Measurements from ENCODE around the gene TAF1C. TPM values are rescaled to one million over a fixed set of nuclear protein-coding genes. Genes with fewer than 3 reads are reported as not detected.

The TAF1C gene
- total and polyA plus RNA-seq, 2 of the 8 experiments (the other 6 are each of a cell fraction or from before 2014, with no cell fraction given), result 44.6 to 63.8 TPM

DNA sequence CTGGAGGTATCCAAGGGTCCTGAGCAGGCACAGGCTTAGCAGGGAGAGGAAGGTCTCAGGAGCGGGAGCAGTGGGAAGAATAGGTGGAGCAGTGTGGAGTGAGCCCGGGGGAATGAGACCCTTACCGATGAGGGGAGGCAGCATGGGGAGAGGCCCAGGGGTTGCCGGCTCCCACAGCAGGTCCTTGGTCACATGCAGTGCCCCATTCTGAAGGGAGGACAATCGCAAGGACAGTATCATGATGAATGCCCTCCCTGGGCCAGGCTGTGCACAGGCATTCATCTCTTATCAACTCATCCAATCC lies 3.3 kb downstream of the TAF1C start:
- CTCF ChIA-PET (ENCODE audit: partially characterized antibody), result interaction anchor here (0.6 to 6.9 kb wide), 7 partner anchors 9 to 300 kb away, joined by 3 to 54 read pairs (median 6); no protein-coding TSS in a partner anchor

More for the DNA sequence above, 3.3 kb downstream of the TAF1C start:
- no peak overlapping the region for H4K91ac ChIP-seq (replicated peaks; ENCODE audit: insufficient read length, low read length)
- POLR2A ChIA-PET (ENCODE audit: partially characterized antibody), result no interaction called here
- H3K9me3 ChIP-seq (ENCODE audit: insufficient read depth in 2 of 2, low read depth in 1 of 2, low read length in 1 of 2), result no peaks in the 10 kb centered on the region
- H3K79me1 ChIP-seq (ENCODE audit: low read depth, low read length), result peaks cover 12% of the 10 kb centered on the region
- H3K4me3 ChIP-seq (ENCODE audit: extremely low read depth in 1 of 4, insufficient read depth in 2 of 4, low read depth in 3 of 4, low read length in 4 of 4), result no peak overlapping the region
- no peak overlapping the region for H3K18ac ChIP-seq (ENCODE audit: extremely low read depth, low read length)
- no peak overlapping the region for H3K14ac ChIP-seq (ENCODE audit: insufficient read length)
- no peak overlapping the region for H3K4me2 ChIP-seq (ENCODE audit: insufficient read depth in 1 of 2, low read depth in 2 of 2, low read length in 2 of 2)
- FAIRE-seq (no peak), DNase-seq (ENCODE audit: low read depth in 1 of 2, low spot score in 2 of 2) (no peak)
- H2AFZ ChIP-seq (ENCODE audit: low read length), result no peak overlapping the region
- peaks cover 4% of the 10 kb centered on the region; the same call in 1 of the 2 replicates for H3K23me2 ChIP-seq (ENCODE audit: low read depth, low read length)
- no peak overlapping the region for H3K9ac ChIP-seq (replicated peaks in 1 of 4; ENCODE audit: extremely low read depth in 1 of 4, low read depth in 3 of 4, low read length in 3 of 4)
- H4K20me1 ChIP-seq (replicated peaks in 1 of 2; ENCODE audit: control insufficient read depth in 1 of 2, insufficient read depth in 2 of 2, low read length in 2 of 2), result peaks cover 9 to 14% of the 10 kb centered on the region in 2 experiments
- no peak overlapping the region for H4K5ac ChIP-seq (ENCODE audit: insufficient read length, low read depth, low read length)
- peaks cover 0 to 2% (median 0%) of the 10 kb centered on the region in 4 experiments; a peak in 2 of 7 replicates for H3K4me1 ChIP-seq (replicated peaks in 1 of 4; ENCODE audit: control insufficient read depth in 3 of 4, insufficient read depth in 4 of 4, low read length in 3 of 4)
- 91% methylated on average over 5 of the region's 5 CpGs; no CpG with 5 or more reads in 1 of the 2 experiments for WGBS, 2 experiments (ENCODE audit: extremely low coverage in 1 of 2, insufficient coverage in 1 of 2, insufficient read length in 1 of 2, insufficient replicate concordance in 2 of 2, low coverage in 1 of 2, low lambda C conversion rate in 2 of 2, missing lambda C conversion rate in 1 of 2)
- H2BK15ac ChIP-seq (ENCODE audit: low read length), result no peak overlapping the region
- peaks cover 0 to 29% of the 10 kb centered on the region in 2 experiments; a peak in 2 of 4 replicates for H3K79me2 ChIP-seq (ENCODE audit: control insufficient read depth in 1 of 2, insufficient read depth in 2 of 2, low read length in 2 of 2)
- H4K8ac ChIP-seq (ENCODE audit: extremely low read depth, insufficient read depth, low read length), result no peak overlapping the region
- TF ChIP-seq MAFK (IDR thresholded peaks at IDR 0.05; ENCODE audit: low read depth, low read length) (no peak), POLR2AphosphoS5 (IDR thresholded peaks at IDR 0.05; ENCODE audit: low read depth, low read length) (no peak), JUN (IDR thresholded peaks at IDR 0.05; ENCODE audit: low read depth, low read length) (no peak), KDM1A (IDR thresholded peaks at IDR 0.05; ENCODE audit: borderline replicate concordance, low read length) (no peak), KDM4A (IDR thresholded peaks at IDR 0.05; ENCODE audit: low read depth, low read length, severe bottlenecking) (no peak)
- no peak overlapping the region for H3K56ac ChIP-seq (replicated peaks; ENCODE audit: insufficient read length, low read depth, low read length)
- no peak overlapping the region for H2AK5ac ChIP-seq (ENCODE audit: low read depth, low read length)
- H2BK120ac ChIP-seq (replicated peaks; ENCODE audit: low read depth, low read length), result no peak overlapping the region
- H2BK12ac ChIP-seq (ENCODE audit: low read depth, low read length), result no peak overlapping the region
- no peaks in the 10 kb centered on the region for H3K27me3 ChIP-seq (replicated peaks in 1 of 4; ENCODE audit: control insufficient read depth in 3 of 4, extremely low read depth in 1 of 4, insufficient read depth in 3 of 4, low read length in 3 of 4)
- H3K23ac ChIP-seq (ENCODE audit: insufficient read length), result no peak overlapping the region
- peaks cover 6 to 48% (median 28%) of the 10 kb centered on the region in 4 experiments for H3K36me3 ChIP-seq (ENCODE audit: control insufficient read depth in 2 of 4, insufficient read depth in 4 of 4, low read length in 3 of 4)
- H3K27ac ChIP-seq (ENCODE audit: low read depth, low read length), result no peak overlapping the region
- H3K4ac ChIP-seq (replicated peaks; ENCODE audit: insufficient read length, low read depth, low read length), result no peak overlapping the region
- H2BK20ac ChIP-seq (ENCODE audit: low read length), result no peak overlapping the region
- H2BK5ac ChIP-seq (ENCODE audit: low read depth, low read length), result no peak overlapping the region
